GM18520 (cell line): ENCODE data around the gene TEX101.
"Not testable (repeated sequence)": the region's sequence is repeated elsewhere in the genome, so short reads cannot be mapped to it uniquely, and the experiment has no call there.

Experiments used
- ATAC-seq: cut with Tn5 transposase; IDR thresholded peaks from one replicate; pipeline ENCODE4 v1.9.1; 2021; ENCODE audit not compliant: unreplicated experiment

TEX101 gene

DNA sequence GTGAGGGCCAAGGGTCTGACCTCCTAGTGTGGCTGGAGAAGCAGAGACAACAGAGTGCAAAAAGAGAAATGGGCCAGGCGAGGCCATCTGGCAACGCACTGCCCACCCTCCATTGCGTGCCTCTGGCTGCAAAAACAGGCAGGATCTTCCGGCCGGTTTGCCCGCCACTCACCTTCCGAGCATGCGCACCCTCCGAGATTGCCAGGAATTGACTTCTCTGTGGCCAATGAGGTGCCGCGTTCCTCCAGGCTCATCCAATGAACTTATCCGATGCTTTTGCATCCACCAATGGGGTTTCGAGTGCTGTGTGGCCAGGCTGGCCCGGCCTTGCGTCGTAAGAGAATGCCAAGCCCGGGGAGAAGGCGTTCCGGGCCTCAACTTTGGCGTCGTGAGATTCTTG is at the start of gene TEX101:
TEX101 (plus strand) TSS at position 337 of the 400 bp plus-strand sequence. CDS start 1,030 bp downstream, outside the sequence.
- ATAC-seq: no peak

DNA sequence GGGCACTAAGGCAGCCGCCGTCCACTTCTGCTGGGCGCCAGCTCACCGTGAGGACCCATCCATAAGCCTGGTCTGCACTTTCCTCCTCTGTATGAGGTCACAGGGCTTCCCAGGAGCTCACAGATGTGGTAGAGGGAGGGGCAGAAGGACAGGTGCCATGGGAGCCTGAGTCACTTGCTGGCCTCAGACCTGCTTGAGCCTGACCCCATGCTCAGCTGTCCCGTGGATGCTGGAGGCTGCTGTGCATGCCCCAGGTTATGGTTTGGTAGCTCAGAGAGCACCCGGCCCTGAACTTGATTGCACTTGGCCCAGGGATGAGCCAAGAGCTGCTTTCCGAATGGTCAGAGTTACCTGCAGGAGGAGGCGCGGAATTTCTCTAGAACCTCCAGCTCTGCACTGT is 49.0 kb upstream of the TEX101 start:
- ATAC-seq: not testable (repeated sequence)

DNA sequence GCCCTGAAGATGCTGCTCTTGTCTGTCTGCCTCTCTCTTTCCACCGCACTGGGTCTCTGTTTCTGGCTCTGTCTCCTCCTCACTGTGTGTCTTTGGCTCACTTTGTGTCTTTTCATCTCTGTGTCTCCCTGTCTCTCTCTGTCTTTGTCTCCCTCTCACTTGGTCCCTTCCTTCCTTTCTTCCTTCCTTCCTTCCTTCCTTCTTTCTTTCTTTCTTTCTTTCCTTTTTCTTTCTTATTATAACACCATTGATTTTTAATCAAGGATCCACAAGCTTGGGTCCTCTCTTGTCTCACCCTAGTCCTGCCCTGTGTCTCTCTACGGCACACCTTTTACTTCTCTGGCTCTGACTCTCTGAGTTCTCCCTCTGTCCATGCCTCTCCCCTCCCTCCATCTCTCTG is 46.9 kb upstream of the TEX101 start:
- ATAC-seq: no peak

DNA sequence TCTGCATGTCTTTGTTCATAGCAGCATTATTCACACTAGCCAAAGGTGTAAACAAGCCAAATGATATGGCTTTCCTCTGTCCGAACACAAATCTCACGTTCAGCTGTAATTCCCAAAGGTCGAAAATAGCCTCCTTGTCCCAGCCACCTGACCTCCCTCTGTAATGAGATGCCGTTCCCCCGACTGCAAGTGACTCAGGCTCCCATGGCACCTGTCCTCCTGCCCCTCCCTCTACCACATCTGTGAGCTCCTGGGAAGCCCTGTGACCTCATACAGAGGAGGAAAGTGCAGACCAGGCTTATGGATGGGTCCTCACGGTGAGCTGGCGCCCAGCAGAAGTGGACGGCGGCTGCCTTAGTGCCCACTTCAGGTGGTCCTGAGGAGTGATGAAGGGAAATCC is 45.8 kb upstream of the TEX101 start:
- ATAC-seq: not testable (repeated sequence)

GRCh38 chr19:43371909-43372308 is 42.8 kb upstream of the TEX101 start:
- ATAC-seq: no peak

DNA sequence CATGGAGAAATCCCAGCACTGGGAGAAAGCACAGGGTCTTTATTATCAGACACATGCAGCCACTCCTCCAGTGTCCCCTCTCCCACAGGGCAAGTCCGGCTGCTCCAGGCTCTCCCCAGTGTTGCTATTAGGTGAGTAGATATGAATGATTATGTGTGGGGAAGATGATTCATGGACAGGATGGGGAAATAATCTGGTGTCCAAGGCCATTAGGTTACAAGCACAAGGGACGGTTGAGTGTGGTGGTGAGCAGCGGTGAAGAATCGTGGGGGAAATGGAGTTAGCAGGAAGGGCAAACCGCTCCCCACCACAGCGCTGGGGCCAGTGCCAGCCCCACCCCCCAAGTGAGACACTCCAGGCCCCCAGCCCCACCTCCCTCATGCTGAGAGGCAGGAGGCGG is 42.2 kb upstream of the TEX101 start:
- ATAC-seq: no peak

DNA sequence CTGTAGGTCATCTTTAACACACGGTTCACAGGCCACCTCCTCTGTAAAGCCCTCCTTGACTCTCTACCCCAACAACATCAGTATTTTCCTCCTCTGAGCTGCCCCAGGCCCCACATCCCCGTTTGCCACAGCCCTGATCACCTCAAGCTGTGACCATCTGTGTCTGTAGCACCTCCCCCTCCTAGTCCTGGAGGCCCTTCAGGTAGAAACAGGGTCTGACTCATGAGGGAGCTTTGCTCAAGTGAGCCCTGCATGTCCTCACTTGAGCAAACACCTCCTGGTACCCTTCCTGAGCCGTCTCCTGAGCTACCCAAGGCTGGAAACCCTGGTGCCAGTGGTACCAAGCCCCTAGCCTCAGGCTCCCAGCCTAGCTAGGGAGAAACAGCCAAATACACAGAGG is 37.1 kb upstream of the TEX101 start:
- not testable (repeated sequence) for ATAC-seq

GRCh38 chr19:43380008-43380407 is 34.7 kb upstream of the TEX101 start:
- ATAC-seq: no peak

GRCh38 chr19:43380771-43381386 is 33.8 kb upstream of the TEX101 start:
- ATAC-seq: no peak

DNA sequence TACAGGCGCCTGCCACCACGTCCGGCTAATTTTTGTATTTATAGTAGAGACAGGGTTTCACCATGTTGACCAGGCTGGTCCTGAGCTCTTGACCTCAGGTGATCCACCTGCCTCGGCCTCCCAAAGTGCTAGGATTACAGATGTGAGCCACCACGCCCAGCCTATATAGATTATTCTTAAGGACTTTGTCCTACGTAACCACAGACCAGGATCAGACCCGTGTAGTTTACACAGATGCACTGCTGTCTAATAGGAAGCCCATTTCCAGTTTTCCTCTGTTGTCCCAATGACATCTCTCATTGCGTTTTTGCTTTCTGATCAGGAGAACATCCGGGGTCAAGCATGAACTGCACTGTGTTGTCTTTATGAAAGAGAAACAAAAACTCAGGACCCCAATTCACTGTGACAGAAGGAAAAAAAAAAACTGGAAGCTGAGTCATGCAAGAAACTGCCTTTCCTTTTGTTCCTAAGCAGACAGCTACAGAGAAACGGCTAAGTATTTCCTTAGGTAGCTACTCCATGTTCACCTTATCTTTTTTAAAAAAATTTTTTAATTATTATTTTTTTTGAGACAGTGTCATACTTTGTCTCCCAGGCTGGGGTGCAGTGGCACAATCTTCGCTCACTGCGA is 32.0 kb upstream of the TEX101 start:
- ATAC-seq: not testable (repeated sequence)

DNA sequence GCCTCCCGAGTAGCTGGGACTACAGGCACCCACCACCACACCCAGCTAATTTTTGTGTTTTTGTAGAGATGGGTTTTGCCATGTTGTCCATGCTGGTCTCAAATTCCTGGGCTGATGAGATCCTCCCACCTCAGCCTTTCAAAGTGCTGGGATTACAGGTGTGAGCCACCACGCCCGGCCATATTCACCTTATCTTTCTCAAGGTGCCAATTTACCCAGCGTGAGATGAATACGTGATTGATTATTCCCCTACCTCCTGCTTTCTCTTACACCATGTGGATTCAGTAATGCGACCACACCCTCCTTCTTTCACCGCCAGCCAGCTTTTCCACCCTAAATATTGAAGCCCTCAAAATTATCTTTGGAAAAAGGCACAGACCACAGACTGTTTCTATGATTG is 31.4 kb upstream of the TEX101 start:
- ATAC-seq: not testable (repeated sequence)

GRCh38 chr19:43383759-43384158 is 30.9 kb upstream of the TEX101 start:
- not testable (repeated sequence) for ATAC-seq

DNA sequence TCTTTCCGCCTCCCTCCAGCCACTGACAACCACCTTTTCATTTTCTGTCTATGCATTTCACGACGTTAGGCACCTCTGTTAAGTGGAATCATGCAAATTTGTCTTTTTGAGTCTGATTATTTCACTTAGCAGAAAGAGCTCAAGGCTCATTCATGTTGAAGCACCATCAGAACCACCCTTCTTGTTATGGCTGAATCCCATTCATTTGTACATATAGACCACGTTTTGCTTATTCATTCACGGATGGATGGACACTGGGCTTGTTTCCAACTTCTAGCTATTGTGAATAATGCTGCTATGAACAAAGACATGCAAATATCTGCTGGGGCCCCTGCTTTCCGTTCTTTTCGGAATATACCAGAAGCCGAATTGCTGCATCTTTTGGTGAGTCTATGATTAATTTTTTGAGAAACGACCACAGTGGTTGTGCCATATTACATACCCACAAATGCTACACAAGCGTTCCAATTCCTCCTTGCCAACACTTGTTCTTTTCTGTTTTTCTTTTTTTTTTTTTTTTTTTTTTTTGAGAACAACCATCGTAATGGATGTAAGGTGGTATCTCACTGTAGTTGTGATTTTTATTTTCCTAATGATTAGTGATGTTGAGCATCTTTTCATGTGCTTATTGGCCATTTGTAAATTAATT is 23.7 kb upstream of the TEX101 start:
- ATAC-seq: not testable (repeated sequence)

DNA sequence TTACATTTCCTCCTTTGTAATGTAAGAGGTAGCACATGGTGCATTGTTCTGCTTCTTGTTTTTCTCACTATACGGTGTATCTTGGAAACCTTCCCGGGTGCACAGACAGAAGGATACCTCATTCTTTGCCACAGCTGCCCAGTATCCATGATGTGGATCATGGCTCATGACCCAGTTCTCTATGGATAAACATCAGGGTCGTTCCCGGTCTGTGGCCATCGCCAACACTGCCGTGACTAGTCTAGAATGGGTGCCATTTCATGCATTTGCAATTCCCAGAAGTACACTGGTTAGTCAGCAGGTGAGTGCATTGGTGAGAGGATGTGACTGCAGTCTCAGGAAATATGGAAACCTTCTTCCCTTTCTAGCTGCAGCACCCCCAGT is 23.1 kb upstream of the TEX101 start:
- ATAC-seq: not testable (repeated sequence)

DNA sequence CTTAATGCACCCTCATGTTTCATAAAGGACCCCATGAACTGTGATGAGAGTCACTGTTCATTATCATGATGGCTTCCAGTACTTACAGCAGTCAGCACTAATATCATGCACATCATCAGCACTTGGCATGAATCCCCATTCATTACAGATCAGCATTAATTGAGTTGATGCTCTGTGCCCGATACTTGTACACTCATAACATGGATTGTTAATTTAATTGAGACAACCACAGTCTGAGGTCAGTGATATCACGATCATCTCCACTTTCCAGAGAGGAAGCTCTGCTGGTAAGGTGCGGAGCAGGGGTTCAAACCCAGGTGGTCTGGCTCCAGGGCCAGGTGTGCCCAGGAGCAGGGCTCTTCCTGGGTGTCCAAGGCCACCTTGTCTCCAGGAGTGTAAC is 21.2 kb upstream of the TEX101 start:
- ATAC-seq: not testable (repeated sequence)

DNA sequence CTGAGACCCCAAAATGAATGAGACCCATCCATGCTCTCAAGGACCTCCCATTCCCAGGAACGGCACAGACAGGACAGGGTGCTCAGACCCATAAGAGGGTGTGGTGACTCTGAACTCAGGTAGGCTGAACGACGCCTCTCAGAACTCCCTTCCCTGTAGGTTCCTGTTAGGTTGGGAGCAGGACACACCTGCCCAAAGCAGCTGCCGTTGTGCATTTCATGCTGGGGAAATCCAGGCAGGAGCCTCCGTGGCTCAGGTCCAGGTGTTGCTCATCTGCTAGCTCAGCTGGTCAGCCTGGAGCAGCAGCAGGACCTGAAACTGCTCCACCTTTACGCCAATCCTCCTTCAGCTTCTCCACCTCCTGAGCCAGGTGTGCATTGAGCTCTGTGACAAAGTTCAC is 19.1 kb upstream of the TEX101 start:
- ATAC-seq: no peak

DNA sequence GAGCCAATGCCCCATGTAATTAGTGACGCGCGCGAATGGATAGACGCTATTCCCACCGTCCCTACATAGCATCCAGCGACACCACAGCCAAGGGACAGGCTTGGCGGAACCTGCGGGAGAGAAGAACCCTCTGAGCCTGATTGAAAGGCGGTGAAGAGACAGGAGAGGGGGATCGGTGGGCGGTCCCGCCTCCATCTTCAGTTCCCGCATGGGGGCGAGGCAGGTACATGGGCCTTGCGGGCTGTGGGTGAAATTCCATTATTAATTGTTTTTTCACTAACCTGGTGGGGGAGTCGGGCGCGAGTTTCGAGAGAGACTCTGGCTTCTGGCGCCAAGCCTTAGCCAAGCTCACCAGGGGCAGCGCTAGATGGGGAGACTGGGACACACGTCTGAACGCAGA is 8.4 kb upstream of the TEX101 start:
- no peak for ATAC-seq

GRCh38 chr19:43407416-43408005 is 7.2 kb upstream of the TEX101 start:
- no peak for ATAC-seq

GRCh38 chr19:43408043-43408442 is 6.6 kb upstream of the TEX101 start:
- no peak for ATAC-seq

GRCh38 chr19:43409415-43409814 is 5.3 kb upstream of the TEX101 start:
- ATAC-seq: no peak

DNA sequence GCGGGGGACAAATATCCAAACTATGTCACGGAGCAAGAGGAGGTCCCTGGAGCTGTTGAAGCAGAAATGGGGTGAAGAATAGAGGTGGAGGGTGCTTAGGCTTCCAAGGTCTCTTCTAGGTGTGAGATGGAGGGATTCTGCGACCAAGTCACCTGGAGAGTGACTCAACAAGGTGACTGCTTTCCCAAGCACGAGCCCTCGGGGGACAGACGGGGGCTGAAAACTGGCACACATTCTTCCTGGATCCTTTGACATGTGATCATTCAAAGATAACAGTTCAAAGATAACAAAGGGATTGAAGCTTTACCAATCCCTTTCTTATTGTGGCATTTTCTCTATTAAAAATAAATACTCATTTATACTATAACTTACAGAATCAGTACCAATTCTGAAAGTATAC is 2.2 kb upstream of the TEX101 start:
- no peak for ATAC-seq
